ENCODE data around the gene TTLL11. TPM values are rescaled to one million over a fixed set of nuclear protein-coding genes. Genes with fewer than 3 reads are reported as not detected.

The TTLL11 gene
- total RNA-seq, 6 experiments from 2014 or later = 3.2 to 5.2 (median 4.1) TPM

DNA sequence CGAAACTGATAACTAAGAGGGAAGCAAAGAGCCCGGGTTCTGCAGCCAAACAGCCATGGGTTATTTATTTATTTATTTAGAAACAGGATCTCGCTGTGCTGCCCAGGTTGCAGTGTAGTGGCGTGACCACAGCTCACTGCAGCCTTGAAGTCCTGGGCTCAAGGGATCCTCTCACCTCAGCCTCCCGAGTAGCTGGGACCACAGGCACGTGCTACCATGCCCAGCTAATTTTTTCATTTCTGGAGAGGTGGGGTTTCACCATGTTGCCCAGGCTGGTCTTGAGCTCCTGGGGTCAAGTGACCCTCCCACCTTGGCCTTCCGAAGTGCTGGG, 42.4 kb upstream of the TTLL11 start:
- H3K4me3 ChIP-seq = no peak overlapping the region
- DNase-seq = no peak
- H3K36me3 ChIP-seq = no peaks in the 10 kb centered on the region
- no peak for TF ChIP-seq POLR2A (IDR thresholded peaks at IDR 0.05)
- TF ChIP-seq, protein P1, sequence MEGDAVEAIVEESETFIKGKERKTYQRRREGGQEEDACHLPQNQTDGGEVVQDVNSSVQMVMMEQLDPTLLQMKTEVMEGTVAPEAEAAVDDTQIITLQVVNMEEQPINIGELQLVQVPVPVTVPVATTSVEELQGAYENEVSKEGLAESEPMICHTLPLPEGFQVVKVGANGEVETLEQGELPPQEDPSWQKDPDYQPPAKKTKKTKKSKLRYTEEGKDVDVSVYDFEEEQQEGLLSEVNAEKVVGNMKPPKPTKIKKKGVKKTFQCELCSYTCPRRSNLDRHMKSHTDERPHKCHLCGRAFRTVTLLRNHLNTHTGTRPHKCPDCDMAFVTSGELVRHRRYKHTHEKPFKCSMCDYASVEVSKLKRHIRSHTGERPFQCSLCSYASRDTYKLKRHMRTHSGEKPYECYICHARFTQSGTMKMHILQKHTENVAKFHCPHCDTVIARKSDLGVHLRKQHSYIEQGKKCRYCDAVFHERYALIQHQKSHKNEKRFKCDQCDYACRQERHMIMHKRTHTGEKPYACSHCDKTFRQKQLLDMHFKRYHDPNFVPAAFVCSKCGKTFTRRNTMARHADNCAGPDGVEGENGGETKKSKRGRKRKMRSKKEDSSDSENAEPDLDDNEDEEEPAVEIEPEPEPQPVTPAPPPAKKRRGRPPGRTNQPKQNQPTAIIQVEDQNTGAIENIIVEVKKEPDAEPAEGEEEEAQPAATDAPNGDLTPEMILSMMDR (IDR thresholded peaks at IDR 0.05) = no peak
- ATAC-seq = no peak
- H3K4me1 ChIP-seq = no peaks in the 10 kb centered on the region
- H3K27me3 ChIP-seq = no peaks in the 10 kb centered on the region
- no peaks in the 10 kb centered on the region for H3K9me3 ChIP-seq
- no peak overlapping the region for H3K27ac ChIP-seq
- 77% methylated on average over 3 of the region's 7 CpGs for WGBS (ENCODE audit: insufficient coverage, low coverage, low lambda C conversion rate, missing lambda C conversion rate)
- intact Hi-C loops (cut with DNase I) = no loop called here

- no peak for TF ChIP-seq POLR2A (IDR thresholded peaks at IDR 0.05)
- TF ChIP-seq, protein P1 (IDR thresholded peaks at IDR 0.05) = no peak
- no peaks in the 10 kb centered on the region for H3K9me3 ChIP-seq
- no peaks in the 10 kb centered on the region for H3K4me1 ChIP-seq
- intact Hi-C loops (cut with DNase I) = no loop called here
- no peaks in the 10 kb centered on the region for H3K27me3 ChIP-seq
- no peak overlapping the region for H3K27ac ChIP-seq
- H3K4me3 ChIP-seq = no peak overlapping the region
- H3K36me3 ChIP-seq = no peaks in the 10 kb centered on the region
- 51% methylated on average over 8 of the region's 12 CpGs for WGBS (ENCODE audit: insufficient coverage, low coverage, low lambda C conversion rate, missing lambda C conversion rate)
- DNase-seq (no peak), ATAC-seq (no peak)
Observed at GRCh38 chr9:122134822-122135528, 41.9 kb upstream of the TTLL11 start.

DNA sequence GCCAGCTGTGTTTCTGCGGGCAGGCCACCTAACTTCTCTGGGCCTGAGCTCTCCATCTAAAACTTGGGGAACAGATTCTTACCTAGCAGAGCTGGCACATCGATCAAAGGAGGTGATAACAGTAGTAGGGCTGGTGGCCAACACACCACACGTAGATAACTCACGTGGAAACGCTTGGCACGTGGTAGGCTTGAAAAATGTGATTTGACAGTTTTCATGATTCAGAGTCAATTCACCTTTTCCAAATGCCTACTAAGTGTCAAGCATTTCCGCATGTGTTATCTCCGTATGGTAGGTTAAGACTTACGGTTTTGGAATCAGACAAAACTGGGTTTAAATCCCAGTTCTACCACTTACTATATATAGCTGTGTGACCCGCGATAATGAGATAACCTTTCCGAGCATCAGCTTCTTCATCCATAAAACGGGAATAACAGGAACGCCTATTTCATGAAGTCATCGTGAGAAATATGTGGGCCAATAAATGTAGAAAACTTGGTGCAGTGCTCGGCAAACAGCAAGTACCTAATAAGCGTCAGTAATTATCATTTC, 41.0 kb upstream of the TTLL11 start:
- no peak for TF ChIP-seq POLR2A (IDR thresholded peaks at IDR 0.05)
- TF ChIP-seq, protein P1 (IDR thresholded peaks at IDR 0.05) = no peak
- DNase-seq (no peak), ATAC-seq (no peak)
- intact Hi-C loops (cut with DNase I) = no loop called here
- no peaks in the 10 kb centered on the region for H3K4me1 ChIP-seq
- no peaks in the 10 kb centered on the region for H3K27me3 ChIP-seq
- no peaks in the 10 kb centered on the region for H3K36me3 ChIP-seq
- H3K4me3 ChIP-seq = no peak overlapping the region
- 67% methylated on average over 15 of the region's 17 CpGs for WGBS (ENCODE audit: insufficient coverage, low coverage, low lambda C conversion rate, missing lambda C conversion rate)
- no peak overlapping the region for H3K27ac ChIP-seq
- no peaks in the 10 kb centered on the region for H3K9me3 ChIP-seq

DNA sequence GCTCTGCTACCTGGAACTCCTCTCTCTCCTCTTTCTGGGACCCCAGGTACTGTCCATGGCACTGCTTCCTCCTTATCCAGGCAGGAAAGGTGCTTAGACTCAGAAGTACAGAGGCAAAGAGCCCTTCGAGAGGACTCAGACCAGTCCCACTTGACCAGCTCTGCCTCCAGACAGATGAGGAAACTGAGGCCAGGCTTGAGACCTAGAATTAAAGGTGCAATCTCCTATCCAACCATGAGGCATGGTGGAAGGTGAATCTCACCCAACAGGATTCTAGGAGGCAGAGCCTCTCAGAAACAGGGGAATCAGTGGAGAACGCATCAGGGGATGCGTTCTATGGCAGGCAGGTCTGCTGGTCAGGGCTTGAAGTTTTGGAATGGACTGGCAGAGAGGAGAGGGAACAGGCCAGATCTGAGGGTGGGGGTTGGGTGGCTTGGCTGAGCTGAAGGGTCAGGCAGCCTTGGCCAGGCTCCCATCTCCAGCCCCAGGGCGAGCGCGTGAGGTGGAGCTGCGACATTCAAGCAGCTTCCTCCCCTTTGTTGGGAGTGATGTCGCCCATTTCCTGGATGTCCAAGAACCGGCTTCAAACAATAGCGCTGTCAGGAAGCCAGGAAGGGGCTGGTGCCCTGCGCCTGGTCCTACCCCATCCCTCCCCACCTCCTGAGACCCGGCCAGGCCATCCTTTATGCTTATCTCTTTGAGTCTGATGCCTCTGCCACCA, 40.3 kb upstream of the TTLL11 start:
- no peak overlapping the region for H3K27ac ChIP-seq
- TF ChIP-seq, protein P1 (IDR thresholded peaks at IDR 0.05) = no peak
- no peak for TF ChIP-seq POLR2A (IDR thresholded peaks at IDR 0.05)
- intact Hi-C loops (cut with DNase I) = no loop called here
- H3K27me3 ChIP-seq = no peaks in the 10 kb centered on the region
- no peaks in the 10 kb centered on the region for H3K4me1 ChIP-seq
- H3K36me3 ChIP-seq = no peaks in the 10 kb centered on the region
- no peak overlapping the region for H3K4me3 ChIP-seq
- 54% methylated on average over 3 of the region's 12 CpGs for WGBS (ENCODE audit: insufficient coverage, low coverage, low lambda C conversion rate, missing lambda C conversion rate)
- ATAC-seq (peak; percentile 36 to 56 (median 45)), DNase-seq (peak in 1 of 3 donors; percentile 31)
- no peaks in the 10 kb centered on the region for H3K9me3 ChIP-seq

All from right lobe of liver (tissue), 6 donors.